DOHH2 (cell line): ENCODE data around the gene APBA2.

Source experiments
- H3F3A ChIP-seq: fragments of 200-600 bp; sonication (generic), shearing (Covaris generic); 2 replicates; pipeline ENCODE4 v1.6.0; 2016; ENCODE audit warnings: antibody characterized with exemption, mild to moderate bottlenecking; ENCODE audit not compliant: control insufficient read depth, insufficient read depth
- H3K27ac ChIP-seq: fragments of 200-600 bp; sonication (generic); 2 replicates; pipeline ENCODE4 v1.5.1; 2014; ENCODE audit warnings: low read depth, mild to moderate bottlenecking, low read length, moderate library complexity
- H3K27me3 ChIP-seq: fragments of 200-600 bp; sonication (generic); 2 replicates; pipeline ENCODE4 v1.6.1; 2014; ENCODE audit warnings: mild to moderate bottlenecking, low read length, mixed read lengths; ENCODE audit not compliant: control insufficient read depth
- H3K36me3 ChIP-seq: fragments of 200-600 bp; sonication (generic); 2 replicates; pipeline ENCODE4 v1.6.1; 2014; ENCODE audit warnings: mild to moderate bottlenecking, low read length, moderate library complexity, mixed read lengths; ENCODE audit not compliant: control insufficient read depth
- H3K4me1 ChIP-seq: fragments of 200-600 bp; sonication (generic); 2 replicates; pipeline ENCODE4 v1.6.1; 2014; ENCODE audit warnings: mild to moderate bottlenecking, low read length, mixed read lengths; ENCODE audit not compliant: control insufficient read depth
- H3K4me2 ChIP-seq: fragments of 200-600 bp; sonication (generic); 2 replicates; pipeline ENCODE4 v1.6.0; 2014; ENCODE audit warnings: mild to moderate bottlenecking, low read length, moderate library complexity
- H3K4me3 ChIP-seq: fragments of 200-600 bp; sonication (generic); 2 replicates; pipeline ENCODE4 v1.5.1; 2014; ENCODE audit warnings: mild to moderate bottlenecking, low read length, mixed read lengths
- H3K79me2 ChIP-seq: fragments of 200-600 bp; sonication (generic); 2 replicates; pipeline ENCODE4 v1.6.1; 2014; ENCODE audit warnings: mild to moderate bottlenecking, low read length, mixed read lengths; ENCODE audit not compliant: control insufficient read depth
- H3K9me2 ChIP-seq: fragments of 200-600 bp; sonication (generic); replicated peaks from 2 replicates; pipeline ENCODE4 v1.6.1; 2014; ENCODE audit warnings: mild to moderate bottlenecking, low read length, mixed read lengths; ENCODE audit not compliant: control insufficient read depth
- H3K9me3 ChIP-seq: fragments of 200-600 bp; sonication (generic); 2 replicates; pipeline ENCODE4 v1.6.1; 2014; ENCODE audit warnings: antibody characterized with exemption, low read length, mixed read lengths; ENCODE audit not compliant: control insufficient read depth, insufficient read depth
- H4K20me1 ChIP-seq: fragments of 200-600 bp; sonication (generic); 2 replicates; pipeline ENCODE4 v1.6.0; 2014; ENCODE audit warnings: low read depth, mild to moderate bottlenecking, antibody characterized with exemption, low read length, moderate library complexity; ENCODE audit not compliant: control insufficient read depth, insufficient read depth
- CTCF ChIP-seq: fragments of 200-600 bp; sonication (generic); IDR thresholded peaks from one replicate; pipeline ENCODE4 v1.5.1; 2014; ENCODE audit warnings: antibody characterized with exemption, mild to moderate bottlenecking, low read depth, low read length; ENCODE audit not compliant: poor library complexity, severe bottlenecking
- EZH2phosphoT487 ChIP-seq: fragments of 200-600 bp; sonication (generic); IDR thresholded peaks from 2 replicates; pipeline ENCODE4 v1.6.1; 2017; ENCODE audit warnings: borderline replicate concordance, mild to moderate bottlenecking, antibody characterized with exemption, low read length, moderate library complexity, mixed read lengths

The APBA2 gene

GRCh38 chr15:29150515-29151483 lies 265.0 kb downstream of the APBA2 start:
- Histone ChIP-seq H3K4me1 (no peaks in the 10 kb centered on the region), H3K36me3 (no peaks in the 10 kb centered on the region), H4K20me1 (no peaks in the 10 kb centered on the region), H3K9me3 (no peaks in the 10 kb centered on the region), H3K4me3 (no peak overlapping the region), H3K27me3 (no peaks in the 10 kb centered on the region), H3K9me2 (no peaks in the 10 kb centered on the region), H3K79me2 (no peaks in the 10 kb centered on the region), H3F3A (no peaks in the 10 kb centered on the region), H3K27ac (no peak overlapping the region), H3K4me2 (no peak overlapping the region)
- TF ChIP-seq CTCF (no peak), EZH2phosphoT487 (no peak)

- Histone ChIP-seq H3K9me3 (no peaks in the 10 kb centered on the region), H3K4me2 (no peak overlapping the region), H3K9me2 (no peaks in the 10 kb centered on the region), H3F3A (no peaks in the 10 kb centered on the region), H3K4me1 (no peaks in the 10 kb centered on the region), H3K27ac (no peak overlapping the region), H3K79me2 (no peaks in the 10 kb centered on the region), H3K36me3 (no peaks in the 10 kb centered on the region), H3K27me3 (no peaks in the 10 kb centered on the region), H4K20me1 (no peaks in the 10 kb centered on the region), H3K4me3 (no peak overlapping the region)
- no peak for TF ChIP-seq CTCF
- TF ChIP-seq EZH2phosphoT487: no peak
These were observed 265.7 kb downstream of the APBA2 start for GRCh38 chr15:29151484-29151857.

GRCh38 chr15:29156521-29156920 lies 270.7 kb downstream of the APBA2 start:
- no peaks in the 10 kb centered on the region for H3K27me3 ChIP-seq
- no peaks in the 10 kb centered on the region for H3K36me3 ChIP-seq
- no peak overlapping the region for H3K4me2 ChIP-seq
- H3K27ac ChIP-seq: no peak overlapping the region
- no peaks in the 10 kb centered on the region for H3K79me2 ChIP-seq
- no peak for TF ChIP-seq EZH2phosphoT487
- TF ChIP-seq CTCF: no peak
- no peak overlapping the region for H3K4me3 ChIP-seq
- H3K9me2 ChIP-seq: no peaks in the 10 kb centered on the region
- H4K20me1 ChIP-seq: no peaks in the 10 kb centered on the region
- peaks cover 4% of the 10 kb centered on the region; the same call in 1 of the 2 replicates for H3K9me3 ChIP-seq
- no peaks in the 10 kb centered on the region for H3F3A ChIP-seq
- no peaks in the 10 kb centered on the region for H3K4me1 ChIP-seq
